Measurements from ENCODE around the gene MET. TPM values are rescaled to one million over a fixed set of nuclear protein-coding genes. Genes with fewer than 3 reads are reported as not detected.

The MET gene
- total and polyA plus RNA-seq, 2 of the 13 experiments (the other 11 are each of a cell fraction or from before 2014, with no cell fraction given), result 21.8 to 31.5 TPM

GRCh38 chr7:116762971-116763370, 91.0 kb downstream of the MET start (continued):
- TF ChIP-seq ZNF407 (CRISPR knock-in tag; IDR thresholded peaks at IDR 0.05; ENCODE audit: not compliant biosample characterization) (no peak), ZNF234 (CRISPR knock-in tag; conservative IDR thresholded peaks at IDR 0.05) (no peak), NKX3-1 (CRISPR knock-in tag; IDR thresholded peaks at IDR 0.05) (no peak), SMYD3 (CRISPR knock-in tag; IDR thresholded peaks at IDR 0.05) (no peak), DR1 (CRISPR knock-in tag; IDR thresholded peaks at IDR 0.05) (no peak), SRSF9 (IDR thresholded peaks at IDR 0.05; ENCODE audit: borderline replicate concordance, insufficient read depth, low read depth, low read length, poor library complexity, severe bottlenecking) (no peak)

Data from HepG2 (cell line).